Thymus (tissue), 11 donors: ENCODE results near the gene RIPK1. TPM values are rescaled to one million over a fixed set of nuclear protein-coding genes. Genes with fewer than 3 reads are reported as not detected.
"Not testable (repeated sequence)": the region's sequence is repeated elsewhere in the genome, so short reads cannot be mapped to it uniquely, and the experiment has no call there.

Source experiments
- DNase-seq, 9 donors: peaks; one replicate each; pipeline ENCODE4 v3.0.0-alpha.2; 2013; ENCODE audit warnings: low spot score in 9 of 9, low read depth in 6 of 9, missing footprints in 1 of 9
- H3K27ac ChIP-seq, 2 donors: one replicate each; pipeline ENCODE4 v1.5.1; 2013; ENCODE audit warnings: control low read depth in 1 of 2, low read depth in 1 of 2, low read length in 1 of 2, mild to moderate bottlenecking in 1 of 2, moderate library complexity in 1 of 2
- H3K27me3 ChIP-seq, 2 donors: one replicate each; pipeline ENCODE4 v1.5.1; 2013; ENCODE audit warnings: low read length in 1 of 2; ENCODE audit not compliant: control insufficient read depth in 2 of 2, insufficient read depth in 1 of 2
- H3K36me3 ChIP-seq, 2 donors: one replicate each; pipeline ENCODE4 v1.5.1; 2013; ENCODE audit warnings: low read length in 1 of 2, mild to moderate bottlenecking in 1 of 2, moderate library complexity in 1 of 2; ENCODE audit not compliant: control insufficient read depth in 2 of 2, insufficient read depth in 2 of 2
- H3K4me1 ChIP-seq, 2 donors: one replicate each; pipeline ENCODE4 v1.5.1; 2013; ENCODE audit warnings: low read length in 2 of 2; ENCODE audit not compliant: control insufficient read depth in 2 of 2, insufficient read depth in 2 of 2
- H3K4me3 ChIP-seq, 2 donors: one replicate each; pipeline ENCODE4 v1.5.1; 2013; ENCODE audit warnings: low read length in 2 of 2, control low read depth in 1 of 2, mild to moderate bottlenecking in 1 of 2
- H3K9me3 ChIP-seq, 2 donors: one replicate each; pipeline ENCODE4 v1.5.1; 2013; ENCODE audit warnings: low read length in 1 of 2, mild to moderate bottlenecking in 1 of 2; ENCODE audit not compliant: control insufficient read depth in 2 of 2, insufficient read depth in 1 of 2
- WGBS: extraction: QIAGEN DNeasy Blood & Tissue Kit; methylation state at CpG from one replicate; pipeline ENCODE4 v1.1.7; 2013; 5-methylcytosine and 5-hydroxymethylcytosine counted together
- polyA plus RNA-seq: library from polyadenylated mRNA; stranded (reverse); fragments of 200-250 nt; gene quantifications from one replicate; pipeline ENCODE4 v1.2.3, GENCODE V29; 2013
- total RNA-seq: library from RNA; stranded (reverse); fragments of 120-200 nt; gene quantifications from one replicate; pipeline ENCODE4 v1.2.4, GENCODE V29; 2013
- donor health status: healthy.

Gene RIPK1
- total and polyA plus RNA-seq, 2 donors, result 15.5 to 25.2 TPM

DNA sequence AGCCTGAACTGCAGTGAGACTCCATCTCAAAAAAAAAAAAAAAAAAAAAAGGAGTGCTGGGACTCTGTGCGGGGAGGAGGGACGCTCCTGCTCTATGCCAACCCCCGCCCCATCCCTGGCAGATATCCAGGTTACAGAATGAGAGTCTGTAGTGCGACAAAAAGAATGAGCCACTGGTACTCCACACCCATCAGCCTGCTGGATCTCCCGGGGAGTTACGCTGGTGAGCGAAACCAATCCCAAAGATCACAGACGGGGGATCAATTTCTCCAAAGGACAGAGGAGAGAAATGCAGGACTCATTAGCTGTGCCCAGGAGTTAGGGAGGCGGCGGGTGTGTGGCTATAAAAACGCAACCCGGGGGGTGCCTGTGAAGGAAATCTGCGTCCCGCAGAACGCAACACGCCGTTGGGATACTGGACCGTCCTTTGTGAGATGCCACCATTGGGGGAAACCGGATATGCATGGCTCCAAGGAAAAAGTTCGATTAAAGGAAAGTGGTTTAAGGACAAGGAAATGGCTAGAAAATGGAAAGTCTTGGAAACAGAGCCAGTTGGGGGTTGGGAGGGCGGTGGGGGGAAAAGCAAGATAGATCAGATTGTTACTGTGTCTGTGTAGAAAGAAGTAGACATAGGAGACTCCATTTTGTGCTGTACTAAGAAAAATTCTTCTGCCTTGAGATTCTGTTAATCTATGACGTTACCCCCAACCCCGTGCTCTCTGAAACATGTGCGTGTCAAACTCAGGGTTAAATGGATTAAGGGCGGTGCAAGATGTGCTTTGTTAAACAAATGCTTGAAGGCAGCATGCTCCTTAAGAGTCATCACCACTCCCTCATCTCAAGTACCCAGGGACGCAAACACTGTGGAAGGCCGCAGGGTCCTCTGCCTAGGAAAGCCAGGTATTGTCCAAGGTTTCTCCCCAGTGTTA, 13.8 kb upstream of the RIPK1 start:
- H3K4me3 ChIP-seq, result peak overlapping the region in 1 of 2 donors; percentile 53
- WGBS, result 72% methylated on average over 27 of the region's 27 CpGs
- peak overlapping the region in 1 of 2 donors; percentile 31 for H3K27ac ChIP-seq
- H3K4me1 ChIP-seq, result peaks cover 5 to 16% of the 10 kb centered on the region in 2 donors
- not testable (repeated sequence) for DNase-seq, H3K36me3 ChIP-seq, H3K9me3 ChIP-seq
- peaks cover 4 to 10% of the 10 kb centered on the region in 2 donors for H3K27me3 ChIP-seq

DNA sequence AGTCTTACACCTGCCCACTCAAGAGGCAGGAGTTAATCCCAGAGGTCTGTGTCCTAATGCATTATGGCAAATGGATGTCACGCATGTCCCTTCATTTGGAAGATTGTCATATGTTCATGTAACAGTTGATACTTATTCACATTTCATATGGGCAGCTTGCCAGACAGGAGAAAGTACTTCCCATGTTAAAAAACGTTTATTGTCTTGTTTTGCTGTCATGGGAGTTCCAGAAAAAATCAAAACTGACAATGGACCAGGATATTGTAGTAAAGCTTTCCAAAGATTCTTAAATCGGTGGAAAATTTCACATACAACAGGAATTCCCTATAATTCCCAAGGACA, 13.2 kb upstream of the RIPK1 start:
- H3K27ac ChIP-seq, result not testable (repeated sequence)

DNA sequence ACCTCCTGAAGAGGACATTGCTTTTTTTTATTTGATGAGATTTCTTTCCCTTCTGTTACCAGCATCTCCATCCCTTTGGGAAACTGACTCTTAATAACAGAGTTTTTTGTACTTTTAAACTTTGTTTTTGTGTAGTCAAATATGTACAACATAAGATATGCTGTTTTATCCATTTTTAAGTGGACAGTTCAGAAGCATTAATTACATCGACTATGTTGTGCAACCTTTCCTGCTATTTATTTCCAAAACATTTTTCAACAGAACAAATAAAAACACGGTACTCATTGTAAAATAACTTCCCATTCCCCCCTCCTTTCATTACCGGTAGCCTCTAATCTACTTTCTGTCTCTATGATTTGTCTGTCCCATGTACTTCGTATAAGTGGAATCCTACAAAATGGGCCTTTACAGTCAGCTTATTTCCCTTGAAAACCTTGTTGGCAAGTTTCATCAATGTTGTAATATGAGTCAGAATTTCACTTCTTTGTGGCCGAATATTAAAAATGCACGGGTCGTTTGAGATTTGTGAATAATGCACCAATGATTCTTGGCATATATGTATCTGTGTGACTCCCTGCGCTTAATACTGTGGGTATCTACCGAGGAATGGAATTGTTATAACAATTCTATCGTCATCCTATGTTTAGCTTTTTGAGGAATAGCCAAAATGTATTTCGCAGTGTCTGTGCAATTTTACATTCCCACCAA, 11.1 kb upstream of the RIPK1 start:
- Histone ChIP-seq H3K36me3 (no peaks in the 10 kb centered on the region), H3K9me3 (no peaks in the 10 kb centered on the region), H3K27me3 (peaks cover 4 to 10% of the 10 kb centered on the region in 2 donors), H3K4me3 (no peak overlapping the region), H3K4me1 (peaks cover 5 to 16% of the 10 kb centered on the region in 2 donors), H3K27ac (no peak overlapping the region)
- 96% methylated on average over 11 of the region's 11 CpGs for whole genome bisulfite sequencing
- DNase-seq, result no peak

More for the DNA sequence above, 13.2 kb upstream of the RIPK1 start:
- not testable (repeated sequence) for H3K36me3 ChIP-seq, H3K4me3 ChIP-seq, DNase-seq, H3K9me3 ChIP-seq
- H3K27me3 ChIP-seq, result peaks cover 4 to 10% of the 10 kb centered on the region in 2 donors
- peaks cover 5 to 16% of the 10 kb centered on the region in 2 donors for H3K4me1 ChIP-seq
- 65% methylated on average over 3 of the region's 3 CpGs for WGBS

DNA sequence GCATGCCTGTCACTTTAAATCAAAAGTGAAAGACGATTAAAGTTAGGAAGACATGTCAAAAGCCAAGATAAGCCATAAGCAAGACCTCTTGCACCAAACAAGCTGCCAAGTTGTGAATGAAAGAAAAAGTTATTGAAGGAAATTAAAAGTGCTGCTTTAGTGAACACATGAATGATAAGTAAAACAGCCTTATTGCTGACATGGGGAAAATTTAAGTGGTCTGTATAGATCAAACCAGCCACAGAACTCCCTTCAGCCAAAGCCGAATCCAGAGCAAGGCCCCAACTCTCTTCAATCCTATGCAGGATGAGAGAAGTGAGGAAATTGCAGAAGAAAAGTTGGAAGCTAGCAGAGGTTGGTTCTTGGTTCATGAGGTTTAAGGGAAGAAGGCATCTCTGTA, 9.3 kb upstream of the RIPK1 start:
- WGBS, result 66% methylated on average over 2 of the region's 2 CpGs
- no peak for DNase-seq
- Histone ChIP-seq H3K27ac (no peak overlapping the region), H3K4me3 (no peak overlapping the region), H3K4me1 (peaks cover 2 to 9% of the 10 kb centered on the region in 2 donors), H3K27me3 (peaks cover 4 to 14% of the 10 kb centered on the region in 2 donors), H3K36me3 (no peaks in the 10 kb centered on the region), H3K9me3 (no peaks in the 10 kb centered on the region)

DNA sequence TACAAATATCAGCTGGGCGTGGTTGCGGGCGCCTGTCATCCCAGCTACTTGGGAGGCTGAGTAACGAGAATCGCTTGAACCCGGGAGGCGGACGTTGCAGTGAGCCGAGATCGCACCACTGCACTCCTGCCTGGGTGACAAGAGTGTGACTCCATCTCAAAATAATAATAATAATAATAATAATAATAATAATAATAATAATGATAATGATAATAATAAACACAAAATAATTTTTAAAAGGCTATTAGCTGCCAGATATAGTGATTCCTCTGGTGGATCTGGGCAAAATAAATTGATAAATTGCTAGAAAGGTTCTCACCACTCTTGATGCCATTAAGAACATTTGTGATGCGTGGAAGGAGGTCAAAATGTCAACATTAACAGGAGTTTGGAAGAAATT, 8.2 kb upstream of the RIPK1 start:
- Histone ChIP-seq H3K4me1 (peaks cover 5 to 17% of the 10 kb centered on the region in 2 donors), H3K27me3 (peaks cover 0 to 17% of the 10 kb centered on the region in 2 donors)
- not testable (repeated sequence) for DNase-seq, H3K4me3 ChIP-seq, H3K27ac ChIP-seq, H3K9me3 ChIP-seq, H3K36me3 ChIP-seq
- 98% methylated on average over 11 of the region's 11 CpGs for WGBS

DNA sequence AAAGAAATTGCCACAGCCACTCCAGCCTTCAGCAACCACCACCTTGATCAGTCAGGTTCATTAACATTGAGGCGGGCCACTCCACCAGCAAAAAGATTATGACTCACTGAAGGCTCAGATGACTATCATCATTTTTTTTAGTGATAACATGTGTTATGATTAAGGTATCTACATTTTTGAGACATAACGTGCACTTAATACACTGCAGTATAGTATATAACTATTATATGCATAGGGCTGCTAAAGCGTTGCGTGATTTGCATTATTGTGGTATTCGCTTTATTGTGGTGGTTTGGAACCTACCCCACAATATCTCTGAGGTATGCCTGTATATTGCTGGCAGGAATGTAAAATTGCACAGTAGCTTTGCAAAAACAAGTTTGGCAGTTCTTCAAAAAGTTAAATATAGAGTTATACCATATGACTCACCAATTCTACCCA, 6.8 kb upstream of the RIPK1 start:
- no peak for DNase-seq
- no peak overlapping the region for H3K4me3 ChIP-seq
- H3K27me3 ChIP-seq, result peaks cover 0 to 17% of the 10 kb centered on the region in 2 donors
- H3K9me3 ChIP-seq, result no peaks in the 10 kb centered on the region
- H3K36me3 ChIP-seq, result no peaks in the 10 kb centered on the region
- H3K4me1 ChIP-seq, result peaks cover 3 to 11% of the 10 kb centered on the region in 2 donors
- WGBS, result 55% methylated on average over 5 of the region's 5 CpGs
- no peak overlapping the region for H3K27ac ChIP-seq

DNA sequence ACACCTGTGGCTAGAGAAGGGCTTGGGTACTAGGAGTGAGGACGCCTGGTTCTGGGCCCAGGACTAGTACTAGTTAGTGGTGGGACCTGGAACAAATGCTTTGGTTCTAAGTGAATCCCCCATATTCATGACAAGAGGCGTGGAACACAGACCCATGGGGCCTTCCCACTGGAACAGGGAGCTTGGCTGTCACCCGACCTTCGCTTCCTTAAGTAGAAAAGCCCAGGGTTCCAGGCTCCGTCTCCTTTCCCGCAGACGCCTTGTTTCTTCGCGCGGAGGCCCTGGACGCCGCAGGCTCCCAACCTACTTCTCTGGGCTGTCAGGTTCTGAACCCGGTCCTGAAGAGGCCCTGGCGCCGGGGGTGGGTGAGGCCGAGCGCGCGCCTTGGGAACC, 5.0 kb upstream of the RIPK1 start:
- DNase-seq, H3K9me3 ChIP-seq, H3K27ac ChIP-seq, H3K36me3 ChIP-seq: not testable (repeated sequence)
- WGBS, result 7% methylated on average over 15 of the region's 19 CpGs
- peaks cover 0 to 17% of the 10 kb centered on the region in 2 donors for H3K27me3 ChIP-seq
- H3K4me1 ChIP-seq, result peaks cover 3 to 18% of the 10 kb centered on the region in 2 donors
- peak overlapping the region; percentile 55 to 76 for H3K4me3 ChIP-seq

DNA sequence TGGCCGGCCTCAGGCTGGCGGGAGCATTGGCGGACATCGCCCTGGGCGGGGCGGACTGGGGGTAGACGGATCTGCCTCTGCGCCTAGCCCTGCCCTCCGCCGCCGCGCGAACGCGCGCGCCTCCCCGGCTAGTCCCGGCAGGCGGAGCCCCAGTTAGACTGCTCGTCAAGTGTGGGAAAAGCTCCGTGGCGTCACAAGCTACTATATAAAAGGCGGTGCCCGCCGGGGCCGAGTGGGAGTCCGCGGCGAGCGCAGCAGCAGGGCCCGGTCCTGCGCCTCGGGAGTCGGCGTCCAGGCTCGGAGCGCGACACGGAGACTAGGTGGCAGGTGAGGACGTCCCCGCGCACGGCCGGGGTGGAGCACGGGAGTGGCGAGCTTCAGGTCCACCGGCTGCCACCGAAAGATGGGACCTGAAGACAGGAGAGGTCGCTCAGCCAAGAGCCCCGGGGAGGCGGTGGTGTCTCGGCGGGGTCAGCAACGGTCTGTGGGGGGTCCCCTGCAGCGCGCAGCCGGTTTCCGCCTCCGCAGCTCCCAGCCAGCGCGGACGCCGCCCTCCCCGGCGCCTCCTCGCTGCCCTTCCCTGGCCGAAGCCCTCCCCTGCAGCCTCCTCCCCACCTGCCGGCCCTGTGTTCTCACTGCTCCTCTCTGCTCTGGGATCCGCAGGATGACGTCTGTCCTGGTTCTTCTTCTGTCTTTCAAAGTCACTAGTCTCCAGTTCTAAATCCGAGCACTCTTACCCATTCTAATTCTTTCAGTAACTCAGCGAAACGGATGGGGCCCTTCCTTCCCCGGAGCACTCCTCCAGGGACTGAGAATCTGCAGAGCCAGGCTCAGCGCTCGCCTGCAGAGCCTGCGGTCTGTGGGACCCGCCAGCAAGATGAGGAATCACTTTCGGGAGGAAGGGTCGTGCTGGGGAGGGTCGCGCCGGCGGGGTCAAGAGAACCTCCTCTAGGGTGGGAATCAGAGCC, 4.3 kb upstream of the RIPK1 start:
- peaks cover 3 to 17% of the 10 kb centered on the region in 2 donors for H3K4me1 ChIP-seq
- peak overlapping the region; percentile 55 to 76 for H3K4me3 ChIP-seq
- H3K27me3 ChIP-seq, result peaks cover 0 to 17% of the 10 kb centered on the region in 2 donors
- under 1% methylated on average over 85 of the region's 85 CpGs for WGBS
- no peaks in the 10 kb centered on the region for H3K36me3 ChIP-seq
- no peaks in the 10 kb centered on the region for H3K9me3 ChIP-seq
- H3K27ac ChIP-seq, result peak overlapping the region; percentile 30 to 94
- DNase-seq, result peak in 8 of 9 donors; percentile 42 to 87 (median 65)
